ACHN (cell line): ENCODE data around the gene CACNA1G.

ENCODE experiments used
- DNase-seq: peaks from one replicate; pipeline ENCODE4 v3.0.0-alpha.2; 2015
- in situ Hi-C: cut with HindIII; loops from 2 replicates; pipeline ENCODE4 v1.10.0; 2017; ENCODE audit warnings: low sequenced_read_pairs, low pct_ligation_motif_present, low pct_unique_long_range_greater_than_20kb

Gene CACNA1G

GRCh38 chr17:50542795-50543774, 17.4 kb upstream of the CACNA1G start:
- DNase-seq: no peak
- in situ Hi-C loops: no loop called here

GRCh38 chr17:50544516-50544915, 16.0 kb upstream of the CACNA1G start:
- in situ Hi-C loops: no loop called here
- DNase-seq: no peak

GRCh38 chr17:50545311-50545710, 15.2 kb upstream of the CACNA1G start:
- in situ Hi-C loops: no loop called here
- no peak for DNase-seq

GRCh38 chr17:50546701-50547034, 13.8 kb upstream of the CACNA1G start:
- DNase-seq: no peak
- in situ Hi-C loops: no loop called here

GRCh38 chr17:50547035-50547735, 13.3 kb upstream of the CACNA1G start, which contains the start of gene SPATA20:
SPATA20 (plus strand) TSS chr17:50547174; CDS start chr17:50547209, 35 bp downstream.
- in situ Hi-C loops: no loop called here
- DNase-seq: peak; percentile 95

- in situ Hi-C loops: no loop called here
- DNase-seq: no peak
Observed at GRCh38 chr17:50547736-50548083, 12.8 kb upstream of the CACNA1G start.

GRCh38 chr17:50548831-50549230, 11.7 kb upstream of the CACNA1G start:
- no peak for DNase-seq
- in situ Hi-C loops: no loop called here

GRCh38 chr17:50549256-50549941, 11.1 kb upstream of the CACNA1G start:
- DNase-seq: no peak
- in situ Hi-C loops: no loop called here

GRCh38 chr17:50549969-50550368, 10.5 kb upstream of the CACNA1G start:
- in situ Hi-C loops: no loop called here
- no peak for DNase-seq

- DNase-seq: peak; percentile 83
- in situ Hi-C loops: no loop called here
Observed at GRCh38 chr17:50550661-50551432, 9.7 kb upstream of the CACNA1G start.

- DNase-seq: no peak
- in situ Hi-C loops: no loop called here
Observed at GRCh38 chr17:50551433-50551815, 9.1 kb upstream of the CACNA1G start.

GRCh38 chr17:50551884-50552283, 8.6 kb upstream of the CACNA1G start:
- in situ Hi-C loops: no loop called here
- no peak for DNase-seq

- in situ Hi-C loops: no loop called here
- DNase-seq: no peak
Observed at GRCh38 chr17:50554201-50554600, 6.3 kb upstream of the CACNA1G start.

GRCh38 chr17:50556803-50557202, 3.7 kb upstream of the CACNA1G start:
- no peak for DNase-seq
- in situ Hi-C loops: no loop called here

GRCh38 chr17:50557630-50558029, 2.9 kb upstream of the CACNA1G start:
- DNase-seq: no peak
- in situ Hi-C loops: no loop called here

- DNase-seq: no peak
- in situ Hi-C loops: no loop called here
Observed at GRCh38 chr17:50558091-50558490, 2.4 kb upstream of the CACNA1G start.

- in situ Hi-C loops: no loop called here
- DNase-seq: no peak
Observed at GRCh38 chr17:50558581-50558940, 2.0 kb upstream of the CACNA1G start.

- DNase-seq: no peak
- in situ Hi-C loops: no loop called here
Observed at GRCh38 chr17:50558941-50559614, 1.4 kb upstream of the CACNA1G start.
